ENCODE measurements around the gene AXL. TPM values are rescaled to one million over a fixed set of nuclear protein-coding genes. Genes with fewer than 3 reads are reported as not detected.

AXL gene
- total RNA-seq, 1 donor from 2014 or later: 250 TPM

DNA sequence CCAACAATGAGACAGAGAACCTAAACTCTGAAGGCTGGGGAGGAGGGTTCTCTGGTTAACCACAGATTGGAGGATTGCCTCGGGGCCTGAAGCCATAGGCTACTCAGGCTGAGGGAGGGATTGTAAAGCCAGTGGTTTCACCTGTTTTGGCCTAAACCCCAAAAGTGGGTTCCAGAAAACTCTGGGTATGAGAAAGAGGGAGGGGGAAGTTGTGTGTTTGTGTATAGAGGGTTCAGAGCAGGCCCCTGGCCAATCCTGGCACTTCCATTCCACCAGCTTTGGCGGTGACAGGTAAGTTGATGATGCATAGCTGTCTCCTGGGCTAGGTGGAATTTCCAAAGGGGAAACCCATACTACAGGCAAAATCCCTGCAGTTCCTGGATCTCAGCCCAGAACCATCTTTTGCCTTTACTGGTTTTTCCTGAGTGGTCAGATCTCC is 77.4 kb downstream of the AXL start:
- TF ChIP-seq, protein P1, sequence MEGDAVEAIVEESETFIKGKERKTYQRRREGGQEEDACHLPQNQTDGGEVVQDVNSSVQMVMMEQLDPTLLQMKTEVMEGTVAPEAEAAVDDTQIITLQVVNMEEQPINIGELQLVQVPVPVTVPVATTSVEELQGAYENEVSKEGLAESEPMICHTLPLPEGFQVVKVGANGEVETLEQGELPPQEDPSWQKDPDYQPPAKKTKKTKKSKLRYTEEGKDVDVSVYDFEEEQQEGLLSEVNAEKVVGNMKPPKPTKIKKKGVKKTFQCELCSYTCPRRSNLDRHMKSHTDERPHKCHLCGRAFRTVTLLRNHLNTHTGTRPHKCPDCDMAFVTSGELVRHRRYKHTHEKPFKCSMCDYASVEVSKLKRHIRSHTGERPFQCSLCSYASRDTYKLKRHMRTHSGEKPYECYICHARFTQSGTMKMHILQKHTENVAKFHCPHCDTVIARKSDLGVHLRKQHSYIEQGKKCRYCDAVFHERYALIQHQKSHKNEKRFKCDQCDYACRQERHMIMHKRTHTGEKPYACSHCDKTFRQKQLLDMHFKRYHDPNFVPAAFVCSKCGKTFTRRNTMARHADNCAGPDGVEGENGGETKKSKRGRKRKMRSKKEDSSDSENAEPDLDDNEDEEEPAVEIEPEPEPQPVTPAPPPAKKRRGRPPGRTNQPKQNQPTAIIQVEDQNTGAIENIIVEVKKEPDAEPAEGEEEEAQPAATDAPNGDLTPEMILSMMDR (IDR thresholded peaks at IDR 0.05): no peak
- Mint-ChIP-seq H3K4me3 (ENCODE audit: unreplicated experiment) (no peak overlapping the region), H3K4me1 (ENCODE audit: unreplicated experiment) (peaks cover 36% of the 10 kb centered on the region), H3K36me3 (ENCODE audit: unreplicated experiment) (peaks cover 60% of the 10 kb centered on the region), H3K9me3 (ENCODE audit: unreplicated experiment) (no peaks in the 10 kb centered on the region), H3K27me3 (ENCODE audit: unreplicated experiment) (no peaks in the 10 kb centered on the region), H3K27ac (ENCODE audit: unreplicated experiment) (peak overlapping the region; percentile 98)
- DNase-seq (ENCODE audit: extremely low spot score, unreplicated experiment): no peak

DNA sequence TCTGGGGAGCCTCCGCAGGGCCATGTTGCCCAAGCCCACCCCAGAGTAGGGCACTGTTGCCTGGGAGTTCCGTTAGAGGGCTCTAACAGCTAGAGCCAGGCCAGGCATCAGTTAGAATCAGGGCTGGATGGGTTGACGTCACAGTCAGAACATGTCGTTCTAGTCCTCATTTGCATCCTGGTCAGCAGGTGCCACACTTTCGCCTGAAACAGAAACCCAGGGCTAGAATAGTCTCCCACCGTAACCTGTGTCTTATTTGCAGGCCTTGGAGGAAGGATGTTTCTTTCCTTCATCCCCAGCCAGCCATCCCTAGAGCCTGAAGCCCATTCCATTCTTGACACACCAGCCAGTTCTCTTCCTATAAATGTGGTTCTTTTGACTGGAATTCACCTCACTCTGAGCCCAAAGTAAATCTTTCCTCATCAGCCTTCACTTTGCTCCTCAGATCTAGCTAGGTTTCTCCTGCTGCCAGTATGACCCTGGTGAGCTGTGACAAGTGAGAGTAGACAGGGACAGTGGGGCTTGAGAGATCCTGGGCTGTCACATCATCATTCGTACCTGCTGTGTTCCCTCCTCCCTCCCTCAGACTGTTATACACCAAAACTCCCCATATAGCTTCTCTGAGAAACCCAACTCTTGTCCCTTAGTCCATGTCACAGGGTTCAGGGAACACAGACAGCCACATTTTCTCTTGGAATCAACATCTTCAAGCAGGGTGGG is 78.8 kb downstream of the AXL start:
- H3K4me1 Mint-ChIP-seq (ENCODE audit: unreplicated experiment): peaks cover 36% of the 10 kb centered on the region
- no peak overlapping the region for H3K4me3 Mint-ChIP-seq (ENCODE audit: unreplicated experiment)
- H3K27me3 Mint-ChIP-seq (ENCODE audit: unreplicated experiment): no peaks in the 10 kb centered on the region
- H3K9me3 Mint-ChIP-seq (ENCODE audit: unreplicated experiment): no peaks in the 10 kb centered on the region
- TF ChIP-seq, protein P1 (IDR thresholded peaks at IDR 0.05): no peak
- peak overlapping the region; percentile 98 for H3K27ac Mint-ChIP-seq (ENCODE audit: unreplicated experiment)
- no peak for DNase-seq (ENCODE audit: extremely low spot score, unreplicated experiment)
- H3K36me3 Mint-ChIP-seq (ENCODE audit: unreplicated experiment): peaks cover 62% of the 10 kb centered on the region

DNA sequence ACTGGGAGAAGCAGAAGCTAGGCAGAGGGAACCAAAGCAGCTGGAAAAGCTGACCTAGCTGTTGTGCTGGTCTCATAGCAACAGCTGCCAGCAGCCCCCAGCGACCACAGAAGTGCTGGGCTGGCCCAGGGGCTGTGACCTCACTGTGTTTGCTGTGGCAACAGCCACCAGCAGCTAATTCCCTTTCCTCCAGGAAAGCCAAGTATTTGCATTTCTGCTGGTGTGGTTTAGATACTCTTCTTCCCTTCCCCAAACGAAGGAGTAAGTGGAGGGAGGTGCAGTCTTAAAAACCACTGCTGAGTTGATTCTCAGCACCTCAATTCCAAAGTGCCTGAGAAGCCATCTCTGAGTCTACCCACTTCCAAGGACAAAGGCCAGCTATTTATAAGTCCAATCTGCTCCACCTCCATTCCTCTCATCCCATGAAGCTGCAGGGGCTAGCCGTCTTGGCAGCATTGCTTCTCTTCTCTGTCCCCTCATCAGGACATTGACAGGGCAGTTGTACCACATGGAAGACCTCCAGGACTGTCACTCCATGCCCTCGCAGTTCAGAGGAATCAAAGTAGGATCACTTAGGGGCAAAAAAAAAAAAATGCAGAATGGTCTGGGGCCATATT is 79.4 kb downstream of the AXL start:
- H3K4me3 Mint-ChIP-seq (ENCODE audit: unreplicated experiment): no peak overlapping the region
- H3K36me3 Mint-ChIP-seq (ENCODE audit: unreplicated experiment): peaks cover 60% of the 10 kb centered on the region
- peaks cover 36% of the 10 kb centered on the region for H3K4me1 Mint-ChIP-seq (ENCODE audit: unreplicated experiment)
- H3K27ac Mint-ChIP-seq (ENCODE audit: unreplicated experiment): peak overlapping the region; percentile 98
- H3K27me3 Mint-ChIP-seq (ENCODE audit: unreplicated experiment): no peaks in the 10 kb centered on the region
- TF ChIP-seq, protein P1 (IDR thresholded peaks at IDR 0.05): no peak
- DNase-seq (ENCODE audit: extremely low spot score, unreplicated experiment): peak; percentile 92
- H3K9me3 Mint-ChIP-seq (ENCODE audit: unreplicated experiment): no peaks in the 10 kb centered on the region

DNA sequence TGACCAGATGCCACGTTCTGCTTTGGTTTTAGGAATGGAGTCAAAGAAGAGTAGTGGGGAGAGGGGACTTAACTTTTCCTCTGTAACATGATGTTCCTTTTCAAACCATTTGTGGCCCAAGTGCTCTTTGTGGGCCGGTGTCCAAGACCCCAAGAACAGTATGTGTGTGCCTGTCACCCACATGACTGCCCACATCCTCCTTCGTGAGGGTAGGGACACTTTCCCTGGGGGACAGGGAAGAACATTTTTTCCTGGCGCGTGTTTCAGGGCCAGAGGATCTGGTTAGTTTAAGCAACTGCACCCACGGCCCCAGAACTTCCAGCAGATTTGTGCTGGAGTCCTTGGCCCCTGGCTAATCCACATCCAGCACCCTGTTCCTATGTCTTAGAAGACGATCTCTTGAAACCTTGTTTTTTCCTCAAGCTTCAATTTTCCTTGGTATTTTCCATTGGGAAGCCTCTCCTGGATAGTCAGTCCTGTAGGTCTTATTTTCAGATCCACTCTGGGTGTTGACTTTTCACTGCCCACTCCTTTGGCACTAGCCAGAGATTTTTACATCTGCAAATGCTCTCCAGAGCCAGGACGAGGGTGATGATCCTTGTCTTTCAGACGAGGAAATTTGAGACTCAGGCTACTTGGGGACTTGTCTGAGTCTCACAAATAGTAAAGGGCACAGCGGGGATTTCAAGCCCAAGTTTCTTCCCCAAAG is 80.2 kb downstream of the AXL start:
- Mint-ChIP-seq H3K27me3 (ENCODE audit: unreplicated experiment) (no peaks in the 10 kb centered on the region), H3K4me1 (ENCODE audit: unreplicated experiment) (peaks cover 36% of the 10 kb centered on the region), H3K4me3 (ENCODE audit: unreplicated experiment) (no peak overlapping the region), H3K36me3 (ENCODE audit: unreplicated experiment) (peaks cover 58% of the 10 kb centered on the region), H3K27ac (ENCODE audit: unreplicated experiment) (peak overlapping the region; percentile 98), H3K9me3 (ENCODE audit: unreplicated experiment) (no peaks in the 10 kb centered on the region)
- no peak for DNase-seq (ENCODE audit: extremely low spot score, unreplicated experiment)
- TF ChIP-seq, protein P1 (IDR thresholded peaks at IDR 0.05): no peak

DNA sequence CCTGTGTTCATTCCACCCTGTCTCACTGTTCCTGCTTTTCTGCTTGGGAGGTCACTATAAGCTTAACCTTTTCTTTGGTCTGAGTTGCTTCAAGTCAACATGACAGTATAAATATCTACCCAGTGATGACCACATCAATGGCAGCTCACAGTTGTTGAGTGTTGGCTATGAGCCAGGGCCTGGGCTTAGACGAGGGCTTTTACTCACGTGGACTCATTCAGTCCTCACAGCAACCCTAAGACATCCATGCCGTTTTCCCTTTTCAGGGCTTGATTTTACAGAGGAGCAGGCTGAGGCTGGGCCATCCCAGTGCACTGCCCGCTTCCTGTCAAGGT is 80.7 kb downstream of the AXL start:
- TF ChIP-seq, protein P1 (IDR thresholded peaks at IDR 0.05): no peak
- Mint-ChIP-seq H3K4me3 (ENCODE audit: unreplicated experiment) (no peak overlapping the region), H3K36me3 (ENCODE audit: unreplicated experiment) (peaks cover 58% of the 10 kb centered on the region), H3K4me1 (ENCODE audit: unreplicated experiment) (peaks cover 36% of the 10 kb centered on the region), H3K27ac (ENCODE audit: unreplicated experiment) (peak overlapping the region; percentile 98), H3K27me3 (ENCODE audit: unreplicated experiment) (no peaks in the 10 kb centered on the region), H3K9me3 (ENCODE audit: unreplicated experiment) (no peaks in the 10 kb centered on the region)
- DNase-seq (ENCODE audit: extremely low spot score, unreplicated experiment): no peak

Measured in osteocyte (in vitro differentiated cells).